ENCODE measurements around the gene BST1.

Gene BST1

GRCh38 chr4:15692602-15693001 is 10.3 kb upstream of the BST1 start:
- H3K27me3 ChIP-seq (replicated peaks; ENCODE audit: control insufficient read depth, insufficient read depth, low read length) = no peaks in the 10 kb centered on the region
- no peaks in the 10 kb centered on the region for H3K9me3 ChIP-seq (ENCODE audit: control insufficient read depth, low read length)
- no peaks in the 10 kb centered on the region for H3K36me3 ChIP-seq (ENCODE audit: control insufficient read depth, insufficient read depth, low read length, severe bottlenecking)
- H3K4me1 ChIP-seq (ENCODE audit: control insufficient read depth, insufficient read depth, low read length) = peaks cover 60% of the 10 kb centered on the region
- peak overlapping the region; percentile 75 for H3K9ac ChIP-seq (ENCODE audit: low read length)
- DNase-seq (ENCODE audit: low read depth) = no peak
- no peak overlapping the region for H3K4me3 ChIP-seq (ENCODE audit: low read length)

DNA sequence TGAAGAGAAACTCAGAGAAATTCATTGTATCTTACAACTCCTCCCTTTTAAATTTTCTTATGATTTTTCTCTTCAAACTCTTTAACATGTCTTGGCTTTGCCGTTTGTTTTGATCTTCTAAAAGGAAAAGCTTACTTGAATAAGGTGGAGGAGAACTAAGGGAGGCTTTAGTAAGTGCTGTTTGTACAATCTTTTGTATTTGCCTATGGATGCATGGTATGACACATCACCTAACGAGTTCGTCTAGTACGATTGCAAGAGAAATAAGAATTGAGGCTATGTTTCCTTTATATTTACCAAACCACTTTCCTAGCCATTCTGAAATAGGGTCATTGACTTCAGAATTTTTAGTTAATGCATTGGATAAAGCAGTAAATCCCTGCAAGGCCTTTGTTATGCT is 8.4 kb upstream of the BST1 start:
- Histone ChIP-seq H3K9ac (ENCODE audit: low read length) (no peak overlapping the region), H3K36me3 (ENCODE audit: control insufficient read depth, insufficient read depth, low read length, severe bottlenecking) (no peaks in the 10 kb centered on the region), H3K9me3 (ENCODE audit: control insufficient read depth, low read length) (no peaks in the 10 kb centered on the region), H3K27me3 (replicated peaks; ENCODE audit: control insufficient read depth, insufficient read depth, low read length) (no peaks in the 10 kb centered on the region), H3K4me1 (ENCODE audit: control insufficient read depth, insufficient read depth, low read length) (peaks cover 42% of the 10 kb centered on the region), H3K4me3 (ENCODE audit: low read length) (no peak overlapping the region)
- DNase-seq (ENCODE audit: low read depth) = no peak

DNA sequence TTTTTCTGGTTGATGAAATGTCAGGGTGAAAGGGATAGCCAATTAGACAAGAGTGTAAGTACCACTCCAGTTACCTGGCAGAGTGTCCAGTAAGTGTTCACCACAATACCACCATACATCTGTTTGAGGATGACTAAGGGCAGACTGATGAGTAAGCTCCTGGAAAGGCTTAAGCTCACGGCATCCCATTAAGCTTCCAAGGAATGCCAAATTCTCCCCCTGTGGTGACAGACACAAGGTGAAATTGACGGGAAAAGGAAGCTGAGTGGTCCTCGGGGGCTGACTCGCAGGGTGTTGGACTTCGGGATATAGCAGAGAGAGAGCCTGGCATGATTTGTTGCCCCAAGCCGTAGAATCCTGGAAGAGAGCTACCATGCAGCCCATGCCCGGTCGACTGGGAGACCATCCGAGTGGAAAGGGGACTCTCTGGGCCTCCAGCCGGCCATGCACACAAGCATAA is 7.6 kb upstream of the BST1 start:
- peaks cover 33% of the 10 kb centered on the region for H3K4me1 ChIP-seq (ENCODE audit: control insufficient read depth, insufficient read depth, low read length)
- peak; percentile 25 for DNase-seq (ENCODE audit: low read depth)

GRCh38 chr4:15695729-15696128 is 7.1 kb upstream of the BST1 start:
- DNase-seq (ENCODE audit: low read depth) = no peak
- H3K4me1 ChIP-seq (ENCODE audit: control insufficient read depth, insufficient read depth, low read length) = peaks cover 29% of the 10 kb centered on the region
- H3K27me3 ChIP-seq (replicated peaks; ENCODE audit: control insufficient read depth, insufficient read depth, low read length) = no peaks in the 10 kb centered on the region
- H3K36me3 ChIP-seq (ENCODE audit: control insufficient read depth, insufficient read depth, low read length, severe bottlenecking) = no peaks in the 10 kb centered on the region
- H3K9ac ChIP-seq (ENCODE audit: low read length) = no peak overlapping the region
- no peaks in the 10 kb centered on the region for H3K9me3 ChIP-seq (ENCODE audit: control insufficient read depth, low read length)
- no peak overlapping the region for H3K4me3 ChIP-seq (ENCODE audit: low read length)

More for the DNA sequence above, 7.6 kb upstream of the BST1 start:
- Histone ChIP-seq H3K27me3 (replicated peaks; ENCODE audit: control insufficient read depth, insufficient read depth, low read length) (no peaks in the 10 kb centered on the region), H3K9ac (ENCODE audit: low read length) (no peak overlapping the region), H3K4me3 (ENCODE audit: low read length) (no peak overlapping the region), H3K36me3 (ENCODE audit: control insufficient read depth, insufficient read depth, low read length, severe bottlenecking) (no peaks in the 10 kb centered on the region), H3K9me3 (ENCODE audit: control insufficient read depth, low read length) (no peaks in the 10 kb centered on the region)

GRCh38 chr4:15696866-15697265 is 6.0 kb upstream of the BST1 start:
- no peak for DNase-seq (ENCODE audit: low read depth)
- no peaks in the 10 kb centered on the region for H3K9me3 ChIP-seq (ENCODE audit: control insufficient read depth, low read length)
- no peak overlapping the region for H3K4me3 ChIP-seq (ENCODE audit: low read length)
- no peaks in the 10 kb centered on the region for H3K36me3 ChIP-seq (ENCODE audit: control insufficient read depth, insufficient read depth, low read length, severe bottlenecking)
- H3K27me3 ChIP-seq (replicated peaks; ENCODE audit: control insufficient read depth, insufficient read depth, low read length) = no peaks in the 10 kb centered on the region
- no peak overlapping the region for H3K9ac ChIP-seq (ENCODE audit: low read length)
- H3K4me1 ChIP-seq (ENCODE audit: control insufficient read depth, insufficient read depth, low read length) = peaks cover 17% of the 10 kb centered on the region

DNA sequence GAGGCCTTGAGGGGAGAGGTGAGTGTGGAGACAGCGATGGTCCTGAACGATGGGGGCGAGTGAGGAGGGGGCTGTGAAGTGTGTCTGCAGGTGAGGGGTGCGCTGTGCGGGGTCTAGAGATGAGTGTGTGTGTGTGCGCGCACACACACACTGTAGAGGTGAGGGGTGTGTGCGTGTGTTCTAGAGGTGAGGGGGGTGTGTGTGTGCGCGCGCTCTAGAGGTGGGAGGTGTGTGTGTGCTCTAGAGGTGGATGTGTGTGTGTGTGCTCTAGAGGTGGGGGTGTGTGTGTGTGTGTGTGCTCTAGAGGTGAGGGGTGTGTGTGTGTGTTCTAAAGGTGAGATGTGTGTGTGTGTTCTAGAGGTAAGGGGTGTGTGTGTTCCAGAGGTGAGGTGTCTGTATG is 574 bp downstream of the BST1 start:
- Histone ChIP-seq H3K27me3 (replicated peaks; ENCODE audit: control insufficient read depth, insufficient read depth, low read length) (no peaks in the 10 kb centered on the region), H3K36me3 (ENCODE audit: control insufficient read depth, insufficient read depth, low read length, severe bottlenecking) (no peaks in the 10 kb centered on the region), H3K4me3 (ENCODE audit: low read length) (peak overlapping the region; percentile 83), H3K9me3 (ENCODE audit: control insufficient read depth, low read length) (no peaks in the 10 kb centered on the region), H3K9ac (ENCODE audit: low read length) (peak overlapping the region; percentile 86), H3K4me1 (ENCODE audit: control insufficient read depth, insufficient read depth, low read length) (peaks cover 27% of the 10 kb centered on the region)
- DNase-seq (ENCODE audit: low read depth) = no peak

GRCh38 chr4:15704129-15704528 is 1.3 kb downstream of the BST1 start:
- no peak for DNase-seq (ENCODE audit: low read depth)
- peaks cover 27% of the 10 kb centered on the region for H3K4me1 ChIP-seq (ENCODE audit: control insufficient read depth, insufficient read depth, low read length)
- H3K9ac ChIP-seq (ENCODE audit: low read length) = no peak overlapping the region
- no peaks in the 10 kb centered on the region for H3K27me3 ChIP-seq (replicated peaks; ENCODE audit: control insufficient read depth, insufficient read depth, low read length)
- no peaks in the 10 kb centered on the region for H3K9me3 ChIP-seq (ENCODE audit: control insufficient read depth, low read length)
- no peak overlapping the region for H3K4me3 ChIP-seq (ENCODE audit: low read length)
- no peaks in the 10 kb centered on the region for H3K36me3 ChIP-seq (ENCODE audit: control insufficient read depth, insufficient read depth, low read length, severe bottlenecking)

- Histone ChIP-seq H3K9me3 (ENCODE audit: control insufficient read depth, low read length) (no peaks in the 10 kb centered on the region), H3K4me1 (ENCODE audit: control insufficient read depth, insufficient read depth, low read length) (peaks cover 27% of the 10 kb centered on the region), H3K4me3 (ENCODE audit: low read length) (peak overlapping the region; percentile 66), H3K27me3 (replicated peaks; ENCODE audit: control insufficient read depth, insufficient read depth, low read length) (no peaks in the 10 kb centered on the region), H3K9ac (ENCODE audit: low read length) (peak overlapping the region; percentile 66), H3K36me3 (ENCODE audit: control insufficient read depth, insufficient read depth, low read length, severe bottlenecking) (peaks cover 1% of the 10 kb centered on the region)
- DNase-seq (ENCODE audit: low read depth) = peak; percentile 64
These were observed 3.9 kb downstream of the BST1 start for GRCh38 chr4:15706646-15707362.

DNA sequence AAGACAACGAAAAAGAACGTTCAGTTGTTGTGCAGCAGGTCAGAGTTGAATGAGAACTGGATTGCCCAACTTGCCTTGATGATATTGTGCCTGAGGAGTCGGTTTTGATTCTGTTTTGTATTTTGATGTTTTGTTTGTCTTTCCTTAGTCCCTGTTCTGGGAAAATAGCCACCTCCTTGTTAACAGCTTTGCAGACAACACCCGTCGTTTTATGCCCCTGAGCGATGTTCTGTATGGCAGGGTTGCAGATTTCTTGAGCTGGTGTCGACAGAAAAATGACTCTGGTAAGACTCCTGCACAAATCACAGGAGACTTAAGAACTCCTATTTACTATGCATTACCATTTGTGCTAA is 4.5 kb downstream of the BST1 start:
- Histone ChIP-seq H3K36me3 (ENCODE audit: control insufficient read depth, insufficient read depth, low read length, severe bottlenecking) (peaks cover 7% of the 10 kb centered on the region), H3K9me3 (ENCODE audit: control insufficient read depth, low read length) (no peaks in the 10 kb centered on the region), H3K4me3 (ENCODE audit: low read length) (peak overlapping the region; percentile 66), H3K27me3 (replicated peaks; ENCODE audit: control insufficient read depth, insufficient read depth, low read length) (no peaks in the 10 kb centered on the region), H3K9ac (ENCODE audit: low read length) (peak overlapping the region; percentile 66), H3K4me1 (ENCODE audit: control insufficient read depth, insufficient read depth, low read length) (peaks cover 27% of the 10 kb centered on the region)
- DNase-seq (ENCODE audit: low read depth) = peak; percentile 73

DNA sequence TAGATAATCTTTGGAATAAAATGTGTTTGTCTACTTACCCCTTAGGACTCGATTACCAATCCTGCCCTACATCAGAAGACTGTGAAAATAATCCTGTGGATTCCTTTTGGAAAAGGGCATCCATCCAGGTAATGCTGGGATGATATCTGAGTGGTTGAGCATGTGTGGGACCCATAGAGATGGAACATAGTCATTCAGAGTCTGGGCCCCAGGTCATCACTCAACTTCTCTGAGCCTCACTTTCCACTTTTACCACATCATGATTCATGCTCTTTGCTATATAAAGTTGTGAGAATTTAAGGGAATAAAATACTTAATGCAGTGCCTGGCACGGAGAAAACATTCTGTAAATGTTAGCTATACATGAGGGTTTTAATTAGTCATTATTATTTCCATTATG is 8.9 kb downstream of the BST1 start:
- no peak for DNase-seq (ENCODE audit: low read depth)
- Histone ChIP-seq H3K9ac (ENCODE audit: low read length) (no peak overlapping the region), H3K36me3 (ENCODE audit: control insufficient read depth, insufficient read depth, low read length, severe bottlenecking) (peaks cover 11% of the 10 kb centered on the region), H3K4me1 (ENCODE audit: control insufficient read depth, insufficient read depth, low read length) (peaks cover 26% of the 10 kb centered on the region), H3K27me3 (replicated peaks; ENCODE audit: control insufficient read depth, insufficient read depth, low read length) (no peaks in the 10 kb centered on the region), H3K9me3 (ENCODE audit: control insufficient read depth, low read length) (no peaks in the 10 kb centered on the region), H3K4me3 (ENCODE audit: low read length) (no peak overlapping the region)

DNA sequence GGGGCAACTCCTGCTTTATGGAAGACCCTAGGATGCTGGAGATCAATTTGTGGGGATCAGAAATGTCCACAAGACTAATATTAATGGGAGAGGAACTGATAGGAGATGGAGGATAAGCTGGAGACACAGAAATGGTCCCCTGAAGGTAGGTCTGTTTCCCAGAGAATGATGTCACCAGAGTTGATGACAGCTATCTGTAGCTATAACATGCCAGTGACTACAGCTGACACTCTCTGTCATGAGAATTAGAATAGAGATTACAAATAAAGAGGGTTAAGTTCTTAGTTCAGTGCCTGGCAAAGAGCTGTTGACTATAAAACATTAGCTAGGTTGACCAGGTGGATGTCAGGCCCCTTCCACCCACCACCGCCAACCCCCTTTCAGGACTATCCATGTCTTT is 9.3 kb downstream of the BST1 start:
- DNase-seq (ENCODE audit: low read depth) = no peak
- peaks cover 26% of the 10 kb centered on the region for H3K4me1 ChIP-seq (ENCODE audit: control insufficient read depth, insufficient read depth, low read length)
- no peak overlapping the region for H3K4me3 ChIP-seq (ENCODE audit: low read length)
- H3K36me3 ChIP-seq (ENCODE audit: control insufficient read depth, insufficient read depth, low read length, severe bottlenecking) = peaks cover 11% of the 10 kb centered on the region
- no peaks in the 10 kb centered on the region for H3K27me3 ChIP-seq (replicated peaks; ENCODE audit: control insufficient read depth, insufficient read depth, low read length)
- no peak overlapping the region for H3K9ac ChIP-seq (ENCODE audit: low read length)
- H3K9me3 ChIP-seq (ENCODE audit: control insufficient read depth, low read length) = no peaks in the 10 kb centered on the region

- no peaks in the 10 kb centered on the region for H3K9me3 ChIP-seq (ENCODE audit: control insufficient read depth, low read length)
These were observed 11.3 kb downstream of the BST1 start for GRCh38 chr4:15714141-15714540.

More at GRCh38 chr4:15714141-15714540, 11.3 kb downstream of the BST1 start:
- Histone ChIP-seq H3K9ac (ENCODE audit: low read length) (no peak overlapping the region), H3K4me1 (ENCODE audit: control insufficient read depth, insufficient read depth, low read length) (peaks cover 21% of the 10 kb centered on the region), H3K27me3 (replicated peaks; ENCODE audit: control insufficient read depth, insufficient read depth, low read length) (no peaks in the 10 kb centered on the region), H3K4me3 (ENCODE audit: low read length) (no peak overlapping the region), H3K36me3 (ENCODE audit: control insufficient read depth, insufficient read depth, low read length, severe bottlenecking) (peaks cover 14% of the 10 kb centered on the region)
- DNase-seq (ENCODE audit: low read depth) = no peak
